HepG2 (cell line): ENCODE data around the gene ARHGAP35. TPM values are rescaled to one million over a fixed set of nuclear protein-coding genes. Genes with fewer than 3 reads are reported as not detected.

Experiments used
- ERF ChIP-seq: IDR thresholded peaks from 2 replicates; pipeline ENCODE4 v1.6.1; 2018; ENCODE audit warnings: missing biosample characterization, missing genetic modification reagents
- PCBP1 ChIP-seq: fragments of 200-400 bp; formaldehyde crosslinking; IDR thresholded peaks from 2 replicates; pipeline ENCODE4 v1.6.1; 2017; ENCODE audit warnings: mild to moderate bottlenecking, low read depth, low read length, borderline replicate concordance
- PCBP2 ChIP-seq: fragments of 200-400 bp; formaldehyde crosslinking; optimal IDR thresholded peaks from 2 replicates; pipeline ENCODE3; 2018; ENCODE audit warnings: low read length, low read depth; ENCODE audit not compliant: poor library complexity, severe bottlenecking
- PRMT3 ChIP-seq: sonication (generic); formaldehyde crosslinking; IDR thresholded peaks from 2 replicates; pipeline ENCODE4 v1.8.1; 2022; ENCODE audit warnings: low read depth, mild to moderate bottlenecking, moderate library complexity, missing genetic modification reagents, borderline replicate concordance
- REPIN1 ChIP-seq: sonication (generic); formaldehyde crosslinking; IDR thresholded peaks from 2 replicates; pipeline ENCODE4 v1.8.0; 2022; ENCODE audit warnings: missing genetic modification reagents, low read depth, mild to moderate bottlenecking, borderline replicate concordance
- STAT6 ChIP-seq: sonication (generic); formaldehyde crosslinking; IDR thresholded peaks from 2 replicates; pipeline ENCODE4 v1.4.0; 2020; ENCODE audit warnings: missing genetic modification reagents, mild to moderate bottlenecking, borderline replicate concordance
- ZNF713 ChIP-seq: sonication (generic); formaldehyde crosslinking; IDR thresholded peaks from 2 replicates; pipeline ENCODE4 v1.4.0; 2020; ENCODE audit warnings: mild to moderate bottlenecking, missing genetic modification reagents
- polyA plus RNA-seq, 8 experiments: library from polyadenylated mRNA; depleted of rRNA in 3 of 8; stranded (reverse) in 7 of 8; unstranded in 1 of 8; fragments of >200 nt; fragmentation: Illumina TruSeq in 4 of 8; extraction: Trizol in 4 of 8; gene quantifications; 2 replicates each; pipeline versions ENCODE4 v1.2.1 to v1.2.3, GENCODE V29; 2011 to 2016; ENCODE audit warnings: low read depth in 4 of 8, missing spikeins in 1 of 8, mixed read lengths in 1 of 8; ENCODE audit not compliant: insufficient read depth in 1 of 8
- total RNA-seq, 5 experiments: library from RNA; depleted of rRNA; stranded (reverse); fragments of >200 nt; fragmentation: Illumina TruSeq; extraction: Trizol; gene quantifications; 2 replicates each; pipeline ENCODE4 v1.2.3, GENCODE V29; 2016; ENCODE audit warnings: low read depth in 1 of 5
- TF ChIP-seq, protein P1 (sequence below): sonication (generic); formaldehyde crosslinking; IDR thresholded peaks from 2 replicates; pipeline ENCODE4 v1.4.0; 2020; ENCODE audit warnings: mild to moderate bottlenecking, missing genetic modification reagents, borderline replicate concordance
- TF ChIP-seq, protein P2 (sequence below): fragments of 450-650 bp; IDR thresholded peaks from 2 replicates; pipeline ENCODE4 v1.6.1; 2016

The ARHGAP35 gene
- total and polyA plus RNA-seq, 2 of the 13 experiments (the other 11 are each of a cell fraction or from before 2014, with no cell fraction given): 30.1 to 30.2 TPM

DNA sequence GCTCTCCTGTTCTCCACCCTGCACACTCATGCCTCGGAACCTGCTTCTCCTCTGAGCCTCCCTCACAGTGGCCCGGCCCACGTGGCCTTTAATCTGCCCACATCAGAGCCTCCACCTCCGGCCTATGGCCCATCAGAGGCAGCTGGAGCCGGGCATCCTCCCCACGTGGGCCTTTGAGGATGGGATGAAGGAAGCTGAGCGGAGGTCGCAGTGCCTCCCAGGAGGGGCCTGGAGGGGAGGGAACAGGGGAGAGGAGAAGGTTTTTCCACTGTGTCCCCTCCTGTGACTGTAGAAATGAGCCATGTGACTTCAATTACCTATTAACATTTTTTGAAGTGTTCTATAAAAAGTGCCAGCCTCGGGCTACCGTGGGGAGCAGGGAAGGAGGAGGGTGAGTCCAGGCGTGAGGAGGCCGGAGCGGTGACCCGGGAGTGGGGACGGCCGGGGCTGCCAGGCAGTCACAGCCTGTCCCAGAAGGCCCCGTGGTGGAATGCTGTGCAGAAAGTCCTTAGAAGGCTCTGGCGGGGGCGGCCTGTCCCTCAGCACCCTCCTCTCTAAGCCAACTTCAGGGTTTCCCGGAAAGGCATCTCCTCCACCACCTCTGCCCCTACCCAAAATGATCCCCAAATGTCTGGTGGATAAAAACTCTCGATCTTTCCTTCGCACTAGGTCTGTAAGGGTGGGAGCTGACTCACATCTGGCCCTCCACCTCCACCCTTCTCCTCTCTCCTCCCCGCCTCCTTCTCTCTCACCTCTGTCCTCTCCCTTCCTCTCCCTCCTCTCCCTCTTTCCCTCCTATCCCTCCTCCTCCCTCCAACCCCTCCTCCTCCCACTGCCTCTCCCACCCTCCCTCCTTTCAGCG is 47.6 kb upstream of the ARHGAP35 start (continued):
- TF ChIP-seq, protein P1, sequence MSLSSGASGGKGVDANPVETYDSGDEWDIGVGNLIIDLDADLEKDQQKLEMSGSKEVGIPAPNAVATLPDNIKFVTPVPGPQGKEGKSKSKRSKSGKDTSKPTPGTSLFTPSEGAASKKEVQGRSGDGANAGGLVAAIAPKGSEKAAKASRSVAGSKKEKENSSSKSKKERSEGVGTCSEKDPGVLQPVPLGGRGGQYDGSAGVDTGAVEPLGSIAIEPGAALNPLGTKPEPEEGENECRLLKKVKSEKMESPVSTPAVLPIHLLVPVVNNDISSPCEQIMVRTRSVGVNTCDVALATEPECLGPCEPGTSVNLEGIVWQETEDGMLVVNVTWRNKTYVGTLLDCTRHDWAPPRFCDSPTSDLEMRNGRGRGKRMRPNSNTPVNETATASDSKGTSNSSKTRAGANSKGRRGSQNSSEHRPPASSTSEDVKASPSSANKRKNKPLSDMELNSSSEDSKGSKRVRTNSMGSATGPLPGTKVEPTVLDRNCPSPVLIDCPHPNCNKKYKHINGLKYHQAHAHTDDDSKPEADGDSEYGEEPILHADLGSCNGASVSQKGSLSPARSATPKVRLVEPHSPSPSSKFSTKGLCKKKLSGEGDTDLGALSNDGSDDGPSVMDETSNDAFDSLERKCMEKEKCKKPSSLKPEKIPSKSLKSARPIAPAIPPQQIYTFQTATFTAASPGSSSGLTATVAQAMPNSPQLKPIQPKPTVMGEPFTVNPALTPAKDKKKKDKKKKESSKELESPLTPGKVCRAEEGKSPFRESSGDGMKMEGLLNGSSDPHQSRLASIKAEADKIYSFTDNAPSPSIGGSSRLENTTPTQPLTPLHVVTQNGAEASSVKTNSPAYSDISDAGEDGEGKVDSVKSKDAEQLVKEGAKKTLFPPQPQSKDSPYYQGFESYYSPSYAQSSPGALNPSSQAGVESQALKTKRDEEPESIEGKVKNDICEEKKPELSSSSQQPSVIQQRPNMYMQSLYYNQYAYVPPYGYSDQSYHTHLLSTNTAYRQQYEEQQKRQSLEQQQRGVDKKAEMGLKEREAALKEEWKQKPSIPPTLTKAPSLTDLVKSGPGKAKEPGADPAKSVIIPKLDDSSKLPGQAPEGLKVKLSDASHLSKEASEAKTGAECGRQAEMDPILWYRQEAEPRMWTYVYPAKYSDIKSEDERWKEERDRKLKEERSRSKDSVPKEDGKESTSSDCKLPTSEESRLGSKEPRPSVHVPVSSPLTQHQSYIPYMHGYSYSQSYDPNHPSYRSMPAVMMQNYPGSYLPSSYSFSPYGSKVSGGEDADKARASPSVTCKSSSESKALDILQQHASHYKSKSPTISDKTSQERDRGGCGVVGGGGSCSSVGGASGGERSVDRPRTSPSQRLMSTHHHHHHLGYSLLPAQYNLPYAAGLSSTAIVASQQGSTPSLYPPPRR (CRISPR knock-in tag): no peak
- TF ChIP-seq PCBP2 (peak; percentile 90), STAT6 (CRISPR knock-in tag) (no peak), ERF (CRISPR knock-in tag) (no peak), PRMT3 (CRISPR knock-in tag) (no peak), PCBP1 (0 out of 2 replicates have a peak, but pooled peaks have one; percentile 5), ZNF713 (CRISPR knock-in tag) (no peak), REPIN1 (no peak)
- TF ChIP-seq, protein P2, sequence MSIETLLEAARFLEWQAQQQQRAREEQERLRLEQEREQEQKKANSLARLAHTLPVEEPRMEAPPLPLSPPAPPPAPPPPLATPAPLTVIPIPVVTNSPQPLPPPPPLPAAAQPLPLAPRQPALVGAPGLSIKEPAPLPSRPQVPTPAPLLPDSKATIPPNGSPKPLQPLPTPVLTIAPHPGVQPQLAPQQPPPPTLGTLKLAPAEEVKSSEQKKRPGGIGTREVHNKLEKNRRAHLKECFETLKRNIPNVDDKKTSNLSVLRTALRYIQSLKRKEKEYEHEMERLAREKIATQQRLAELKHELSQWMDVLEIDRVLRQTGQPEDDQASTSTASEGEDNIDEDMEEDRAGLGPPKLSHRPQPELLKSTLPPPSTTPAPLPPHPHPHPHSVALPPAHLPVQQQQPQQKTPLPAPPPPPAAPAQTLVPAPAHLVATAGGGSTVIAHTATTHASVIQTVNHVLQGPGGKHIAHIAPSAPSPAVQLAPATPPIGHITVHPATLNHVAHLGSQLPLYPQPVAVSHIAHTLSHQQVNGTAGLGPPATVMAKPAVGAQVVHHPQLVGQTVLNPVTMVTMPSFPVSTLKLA: peak; percentile 31; the same call in 1 of the 2 replicates
